Epithelial cell of prostate (primary cell): ENCODE results near the gene EPB41L4A.

Experiments
- DNase-seq: peaks from one replicate; pipeline ENCODE4 v3.0.0-alpha.2; 2011; ENCODE audit warnings: low read depth, low spot score
- H3K27ac ChIP-seq: fragments of 450-650 bp; 2 replicates; pipeline ENCODE4 v1.5.1; 2017; ENCODE audit warnings: mild to moderate bottlenecking

The EPB41L4A gene

GRCh38 chr5:112186401-112186990 lies 232.6 kb downstream of the EPB41L4A start:
- DNase-seq = no peak

DNA sequence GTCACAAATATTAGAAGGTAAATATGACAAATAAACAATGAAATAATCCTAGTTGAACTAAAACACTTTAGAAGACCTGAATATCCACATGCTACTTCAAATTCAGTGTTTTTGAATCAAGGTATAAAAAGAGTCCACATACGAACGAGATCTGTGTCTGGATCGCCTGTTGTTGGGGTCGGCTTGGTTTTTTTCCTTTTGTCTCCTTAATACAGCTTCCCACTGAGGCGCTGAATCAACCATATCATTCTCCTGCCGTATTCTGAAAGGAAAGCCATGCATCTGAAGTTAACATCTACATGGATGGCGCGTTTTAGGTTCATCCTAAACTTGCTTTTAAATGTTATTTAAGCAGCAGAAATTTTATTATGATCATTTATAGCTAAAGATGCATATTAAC lies 235.2 kb downstream of the EPB41L4A start:
- peak overlapping the region; percentile 16 for H3K27ac ChIP-seq
- DNase-seq = no peak

More at GRCh38 chr5:112186401-112186990, 232.6 kb downstream of the EPB41L4A start:
- no peak overlapping the region for H3K27ac ChIP-seq

DNA sequence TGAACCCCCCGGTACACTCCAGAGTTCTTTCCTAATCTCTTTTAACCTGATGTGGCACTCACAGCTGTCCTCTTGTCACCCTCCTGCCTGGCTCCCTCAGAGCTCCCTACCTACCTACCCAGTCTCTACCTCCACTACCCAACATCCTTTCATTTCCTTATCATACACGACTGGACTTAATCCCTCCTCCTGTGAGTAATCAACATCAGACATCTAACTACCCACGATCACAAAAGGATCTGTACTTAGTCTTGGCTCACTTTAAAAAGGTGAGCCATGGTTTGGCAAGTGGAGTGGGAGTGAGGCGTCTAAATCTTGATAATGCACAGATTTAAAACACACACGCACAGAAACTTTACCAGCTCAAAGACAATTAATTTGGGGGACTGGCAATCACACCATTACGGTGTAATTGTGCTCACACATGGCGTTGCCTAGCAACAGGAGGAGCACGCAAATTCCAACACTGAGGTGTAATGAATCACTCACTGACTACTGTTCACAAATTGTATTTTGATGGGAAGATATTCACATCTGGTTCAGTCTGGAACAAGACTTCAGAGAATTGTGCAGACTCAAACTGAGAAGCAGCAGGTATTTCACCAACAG lies 235.9 kb downstream of the EPB41L4A start:
- peak; percentile 72 for DNase-seq
- H3K27ac ChIP-seq = peak overlapping the region; percentile 16

DNA sequence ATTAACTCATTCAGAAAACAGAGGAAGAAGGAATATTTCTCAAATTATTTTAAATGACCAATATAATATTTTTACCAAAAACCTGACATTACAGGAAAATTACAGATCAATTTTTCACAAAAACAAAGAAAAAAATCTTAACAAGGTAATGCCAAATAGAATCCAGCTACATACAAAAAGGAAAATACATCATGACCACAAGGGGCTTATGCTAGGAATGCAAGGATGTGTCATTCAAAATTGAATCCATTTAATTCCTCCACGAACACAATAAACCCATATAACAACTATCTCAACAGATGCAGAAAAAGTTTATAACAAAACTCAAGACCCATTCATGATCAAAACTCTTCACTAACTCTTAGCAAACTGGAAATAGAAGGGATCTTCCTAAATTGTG lies 239.8 kb downstream of the EPB41L4A start:
- no peak overlapping the region for H3K27ac ChIP-seq
- no peak for DNase-seq

- no peak overlapping the region for H3K27ac ChIP-seq
- DNase-seq = no peak
Measured at GRCh38 chr5:112174959-112175594, 244.0 kb downstream of the EPB41L4A start.

GRCh38 chr5:112165897-112166737 lies 253.0 kb downstream of the EPB41L4A start:
- H3K27ac ChIP-seq = peak overlapping the region; percentile 58
- DNase-seq = no peak

GRCh38 chr5:112165399-112165798 lies 253.7 kb downstream of the EPB41L4A start:
- DNase-seq = no peak

DNA sequence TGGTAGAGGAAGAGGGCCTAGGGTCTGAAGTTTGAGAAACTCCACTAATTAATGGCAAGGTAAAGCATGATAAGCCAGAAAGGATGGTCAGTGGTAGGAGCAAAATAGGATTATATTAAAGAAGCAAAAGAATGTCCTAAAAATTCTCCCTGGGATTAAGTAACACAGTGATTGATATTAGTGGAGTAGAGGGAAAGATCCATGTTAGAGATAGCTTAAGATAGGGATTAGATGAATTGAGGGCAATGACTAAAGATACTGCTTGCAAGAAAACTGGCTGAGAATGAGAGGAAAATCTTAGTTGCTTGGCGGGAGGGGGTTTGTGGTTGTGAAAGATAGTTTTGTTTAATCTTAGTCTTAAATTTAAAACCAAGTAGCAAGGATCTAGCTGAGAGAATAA lies 255.6 kb downstream of the EPB41L4A start:
- no peak for DNase-seq
- H3K27ac ChIP-seq = no peak overlapping the region

More at GRCh38 chr5:112165399-112165798, 253.7 kb downstream of the EPB41L4A start:
- H3K27ac ChIP-seq = peak overlapping the region; percentile 58

GRCh38 chr5:112161392-112161748 lies 257.7 kb downstream of the EPB41L4A start:
- peak overlapping the region; percentile 59 for H3K27ac ChIP-seq
- no peak for DNase-seq

DNA sequence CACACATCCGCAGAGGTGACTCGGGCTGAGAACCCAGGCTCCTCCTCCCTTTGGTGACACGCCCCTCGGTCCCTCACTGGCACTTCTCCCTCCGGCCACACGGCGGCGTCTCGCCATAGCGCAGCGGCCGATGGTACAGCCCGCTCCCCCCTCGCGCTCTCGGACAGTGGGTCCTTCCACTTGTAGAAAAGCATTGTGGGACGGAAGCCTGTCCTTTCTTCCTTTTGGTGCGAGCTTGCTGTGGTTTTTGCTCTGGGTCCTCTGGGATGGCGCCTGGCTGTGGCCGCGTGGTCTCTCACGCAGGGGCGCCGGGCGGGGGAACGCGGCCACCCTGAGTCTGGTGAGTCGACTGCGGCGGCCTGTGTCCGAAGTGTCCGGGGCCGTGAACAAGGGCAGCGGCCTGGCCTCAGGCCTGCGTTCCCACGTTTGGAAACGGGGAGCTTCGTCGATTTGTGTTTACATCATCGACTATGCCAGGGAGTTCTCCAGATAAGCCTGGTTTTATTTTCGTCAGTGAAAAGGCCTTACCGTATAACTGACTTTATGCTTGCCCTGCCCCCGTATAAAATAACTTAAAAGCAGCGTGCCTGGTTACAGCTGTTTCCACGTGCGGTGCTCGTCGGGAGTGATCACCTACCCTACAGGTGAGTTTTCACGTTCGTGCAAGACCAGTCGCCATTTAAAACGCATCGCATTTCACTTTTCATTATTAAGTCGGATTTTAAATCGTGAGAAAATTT lies 258.3 kb downstream of the EPB41L4A start:
- peak overlapping the region; percentile 59 for H3K27ac ChIP-seq
- peak; percentile 49 for DNase-seq

DNA sequence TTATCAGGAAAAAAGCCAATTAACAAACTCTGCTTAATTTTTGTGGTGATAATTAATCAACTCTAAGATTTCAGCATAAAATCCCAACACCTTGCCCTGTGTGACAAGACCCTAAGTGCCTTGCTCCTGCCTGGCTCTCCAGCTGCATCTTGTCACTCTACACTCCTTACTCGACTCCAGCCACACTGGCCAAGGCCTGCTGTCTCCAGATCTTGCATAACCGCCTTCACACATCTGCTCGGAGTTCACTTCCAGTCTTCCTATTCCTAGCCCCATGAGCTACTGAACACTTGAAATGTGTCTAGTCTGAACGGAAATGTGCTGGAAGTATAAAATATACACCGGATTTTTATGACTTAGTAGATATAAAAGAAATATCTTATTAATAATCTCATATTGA lies 259.6 kb downstream of the EPB41L4A start:
- no peak for DNase-seq
- no peak overlapping the region for H3K27ac ChIP-seq

GRCh38 chr5:112156211-112156610 lies 262.9 kb downstream of the EPB41L4A start:
- no peak for DNase-seq
- H3K27ac ChIP-seq = no peak overlapping the region

GRCh38 chr5:112154940-112155686 lies 264.0 kb downstream of the EPB41L4A start:
- no peak for DNase-seq

GRCh38 chr5:112149727-112150126 lies 269.4 kb downstream of the EPB41L4A start:
- no peak for DNase-seq
- no peak overlapping the region for H3K27ac ChIP-seq

More at GRCh38 chr5:112154940-112155686, 264.0 kb downstream of the EPB41L4A start:
- no peak overlapping the region for H3K27ac ChIP-seq

GRCh38 chr5:112146323-112147226 lies 272.5 kb downstream of the EPB41L4A start:
- peak; percentile 56 for DNase-seq

DNA sequence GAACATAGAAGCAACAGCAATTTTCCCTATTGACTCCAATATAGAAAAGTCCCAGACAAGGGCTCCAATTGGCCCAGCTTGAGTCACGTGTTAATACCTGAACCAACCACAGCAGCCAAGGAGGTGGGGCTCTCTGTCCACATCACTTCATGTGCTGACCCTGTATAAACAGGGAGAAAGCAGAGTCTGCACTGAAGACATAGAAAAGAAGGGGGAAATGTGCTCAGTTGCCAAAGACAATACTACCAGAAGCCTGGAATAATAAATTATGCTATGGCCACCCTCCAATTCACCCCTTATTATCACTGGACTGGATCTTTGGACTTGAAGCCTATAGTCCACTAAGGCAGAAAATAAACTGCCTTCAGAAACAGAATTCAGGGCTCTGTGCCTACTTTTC lies 275.4 kb downstream of the EPB41L4A start:
- no peak for DNase-seq
- H3K27ac ChIP-seq = peak overlapping the region; percentile 60

More at GRCh38 chr5:112146323-112147226, 272.5 kb downstream of the EPB41L4A start:
- peak overlapping the region; percentile 21 for H3K27ac ChIP-seq

DNA sequence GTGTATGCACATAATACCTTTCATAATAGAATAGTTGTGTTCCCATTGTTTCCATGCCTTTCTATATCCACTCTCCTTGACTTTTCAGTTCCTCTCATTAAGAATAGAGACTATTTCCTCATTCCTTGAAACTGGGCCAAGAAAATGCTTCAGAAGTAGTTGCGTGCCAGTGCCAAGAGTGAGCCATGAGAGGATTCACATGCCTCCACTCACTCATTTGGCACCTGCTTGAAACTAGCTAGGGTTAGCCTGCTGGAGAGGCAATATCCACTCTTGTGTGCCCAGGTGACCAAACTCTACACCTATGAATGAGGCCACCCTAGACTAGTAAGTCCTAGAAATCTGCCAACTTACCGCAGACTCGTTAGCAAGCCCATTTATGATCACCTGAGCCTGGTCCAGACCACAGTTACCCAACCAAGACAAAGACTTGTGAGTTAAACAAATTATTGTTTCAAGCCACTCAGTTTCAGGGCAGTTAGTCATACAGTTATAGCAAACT lies 276.3 kb downstream of the EPB41L4A start:
- DNase-seq = peak; percentile 82
- peak overlapping the region; percentile 60 for H3K27ac ChIP-seq

DNA sequence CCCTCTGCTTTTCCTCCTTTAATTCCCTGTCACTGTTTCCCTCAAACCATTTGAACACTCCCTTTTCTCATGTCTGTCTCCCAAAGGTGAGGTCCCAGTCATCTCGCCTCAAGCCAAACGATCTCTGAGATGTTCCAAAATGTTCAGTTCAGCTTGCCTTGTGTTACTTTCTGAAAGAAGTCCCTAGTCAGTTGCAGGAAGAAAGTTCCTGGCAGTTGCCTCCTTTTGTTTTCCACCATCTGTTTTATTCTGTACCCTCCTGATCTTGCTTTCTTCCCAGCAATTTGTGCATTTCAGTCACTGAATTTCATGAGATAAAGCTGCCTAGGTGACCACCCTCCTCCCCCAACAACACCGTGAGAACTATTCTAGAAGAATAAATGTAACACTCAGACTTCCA lies 277.5 kb downstream of the EPB41L4A start:
- no peak for DNase-seq
- no peak overlapping the region for H3K27ac ChIP-seq
